ENCODE results near the gene CCDC71. TPM values are rescaled to one million over a fixed set of nuclear protein-coding genes. Genes with fewer than 3 reads are reported as not detected.
A peak's percentile ranks its signal among the peaks of the same experiment; 100 is the strongest.

Gene CCDC71
- total and polyA plus RNA-seq, 2 of the 13 experiments (the other 11 are each of a cell fraction or from before 2014, with no cell fraction given), result 9.7 to 14.3 TPM

- TF ChIP-seq ZIK1 (CRISPR knock-in tag; IDR thresholded peaks at IDR 0.05; ENCODE audit: borderline replicate concordance, low read depth), result no peak
- no peak for TF ChIP-seq TCF7 (IDR thresholded peaks at IDR 0.05; ENCODE audit: low read depth)
- TF ChIP-seq ZNF766 (CRISPR knock-in tag; IDR thresholded peaks at IDR 0.05; ENCODE audit: borderline replicate concordance), result no peak
- no peak for TF ChIP-seq ZNF878 (CRISPR knock-in tag; IDR thresholded peaks at IDR 0.05)
- no peak for TF ChIP-seq TSC22D2 (CRISPR knock-in tag; IDR thresholded peaks at IDR 0.05; ENCODE audit: borderline replicate concordance)
- no peak for TF ChIP-seq ZNF234 (CRISPR knock-in tag; conservative IDR thresholded peaks at IDR 0.05)
- no peak for TF ChIP-seq ZBTB8A (CRISPR knock-in tag; IDR thresholded peaks at IDR 0.05; ENCODE audit: borderline replicate concordance, low read depth)
- no peak for TF ChIP-seq ZNF136 (CRISPR knock-in tag; IDR thresholded peaks at IDR 0.05; ENCODE audit: low read depth)
- no peak for TF ChIP-seq ZNF451 (CRISPR knock-in tag; IDR thresholded peaks at IDR 0.05)
- no peak for TF ChIP-seq ZBTB7A (CRISPR knock-in tag; IDR thresholded peaks at IDR 0.05)
- TF ChIP-seq PTBP1 (IDR thresholded peaks at IDR 0.05; ENCODE audit: low read depth, low read length, poor library complexity, severe bottlenecking), result no peak
- TF ChIP-seq, protein P1, sequence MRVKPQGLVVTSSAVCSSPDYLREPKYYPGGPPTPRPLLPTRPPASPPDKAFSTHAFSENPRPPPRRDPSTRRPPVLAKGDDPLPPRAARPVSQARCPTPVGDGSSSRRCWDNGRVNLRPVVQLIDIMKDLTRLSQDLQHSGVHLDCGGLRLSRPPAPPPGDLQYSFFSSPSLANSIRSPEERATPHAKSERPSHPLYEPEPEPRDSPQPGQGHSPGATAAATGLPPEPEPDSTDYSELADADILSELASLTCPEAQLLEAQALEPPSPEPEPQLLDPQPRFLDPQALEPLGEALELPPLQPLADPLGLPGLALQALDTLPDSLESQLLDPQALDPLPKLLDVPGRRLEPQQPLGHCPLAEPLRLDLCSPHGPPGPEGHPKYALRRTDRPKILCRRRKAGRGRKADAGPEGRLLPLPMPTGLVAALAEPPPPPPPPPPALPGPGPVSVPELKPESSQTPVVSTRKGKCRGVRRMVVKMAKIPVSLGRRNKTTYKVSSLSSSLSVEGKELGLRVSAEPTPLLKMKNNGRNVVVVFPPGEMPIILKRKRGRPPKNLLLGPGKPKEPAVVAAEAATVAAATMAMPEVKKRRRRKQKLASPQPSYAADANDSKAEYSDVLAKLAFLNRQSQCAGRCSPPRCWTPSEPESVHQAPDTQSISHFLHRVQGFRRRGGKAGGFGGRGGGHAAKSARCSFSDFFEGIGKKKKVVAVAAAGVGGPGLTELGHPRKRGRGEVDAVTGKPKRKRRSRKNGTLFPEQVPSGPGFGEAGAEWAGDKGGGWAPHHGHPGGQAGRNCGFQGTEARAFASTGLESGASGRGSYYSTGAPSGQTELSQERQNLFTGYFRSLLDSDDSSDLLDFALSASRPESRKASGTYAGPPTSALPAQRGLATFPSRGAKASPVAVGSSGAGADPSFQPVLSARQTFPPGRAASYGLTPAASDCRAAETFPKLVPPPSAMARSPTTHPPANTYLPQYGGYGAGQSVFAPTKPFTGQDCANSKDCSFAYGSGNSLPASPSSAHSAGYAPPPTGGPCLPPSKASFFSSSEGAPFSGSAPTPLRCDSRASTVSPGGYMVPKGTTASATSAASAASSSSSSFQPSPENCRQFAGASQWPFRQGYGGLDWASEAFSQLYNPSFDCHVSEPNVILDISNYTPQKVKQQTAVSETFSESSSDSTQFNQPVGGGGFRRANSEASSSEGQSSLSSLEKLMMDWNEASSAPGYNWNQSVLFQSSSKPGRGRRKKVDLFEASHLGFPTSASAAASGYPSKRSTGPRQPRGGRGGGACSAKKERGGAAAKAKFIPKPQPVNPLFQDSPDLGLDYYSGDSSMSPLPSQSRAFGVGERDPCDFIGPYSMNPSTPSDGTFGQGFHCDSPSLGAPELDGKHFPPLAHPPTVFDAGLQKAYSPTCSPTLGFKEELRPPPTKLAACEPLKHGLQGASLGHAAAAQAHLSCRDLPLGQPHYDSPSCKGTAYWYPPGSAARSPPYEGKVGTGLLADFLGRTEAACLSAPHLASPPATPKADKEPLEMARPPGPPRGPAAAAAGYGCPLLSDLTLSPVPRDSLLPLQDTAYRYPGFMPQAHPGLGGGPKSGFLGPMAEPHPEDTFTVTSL (CRISPR knock-in tag; IDR thresholded peaks at IDR 0.05; ENCODE audit: borderline replicate concordance), result no peak
- TF ChIP-seq, protein P2, sequence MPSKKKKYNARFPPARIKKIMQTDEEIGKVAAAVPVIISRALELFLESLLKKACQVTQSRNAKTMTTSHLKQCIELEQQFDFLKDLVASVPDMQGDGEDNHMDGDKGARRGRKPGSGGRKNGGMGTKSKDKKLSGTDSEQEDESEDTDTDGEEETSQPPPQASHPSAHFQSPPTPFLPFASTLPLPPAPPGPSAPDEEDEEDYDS (CRISPR knock-in tag; IDR thresholded peaks at IDR 0.05), result 0 out of 2 replicates have a peak, but pooled peaks have one; percentile 37
- no peak for TF ChIP-seq ZNF772 (CRISPR knock-in tag; IDR thresholded peaks at IDR 0.05)
- TF ChIP-seq ZNF781 (CRISPR knock-in tag; IDR thresholded peaks at IDR 0.05; ENCODE audit: borderline replicate concordance, not compliant biosample characterization), result peak; percentile 54
- TF ChIP-seq ZNF138 (CRISPR knock-in tag; IDR thresholded peaks at IDR 0.05; ENCODE audit: low read depth), result no peak
- no peak for TF ChIP-seq FOSL1 (CRISPR knock-in tag; IDR thresholded peaks at IDR 0.05; ENCODE audit: borderline replicate concordance)
- no peak for TF ChIP-seq PLRG1 (conservative IDR thresholded peaks at IDR 0.05)
- TF ChIP-seq, protein P3, sequence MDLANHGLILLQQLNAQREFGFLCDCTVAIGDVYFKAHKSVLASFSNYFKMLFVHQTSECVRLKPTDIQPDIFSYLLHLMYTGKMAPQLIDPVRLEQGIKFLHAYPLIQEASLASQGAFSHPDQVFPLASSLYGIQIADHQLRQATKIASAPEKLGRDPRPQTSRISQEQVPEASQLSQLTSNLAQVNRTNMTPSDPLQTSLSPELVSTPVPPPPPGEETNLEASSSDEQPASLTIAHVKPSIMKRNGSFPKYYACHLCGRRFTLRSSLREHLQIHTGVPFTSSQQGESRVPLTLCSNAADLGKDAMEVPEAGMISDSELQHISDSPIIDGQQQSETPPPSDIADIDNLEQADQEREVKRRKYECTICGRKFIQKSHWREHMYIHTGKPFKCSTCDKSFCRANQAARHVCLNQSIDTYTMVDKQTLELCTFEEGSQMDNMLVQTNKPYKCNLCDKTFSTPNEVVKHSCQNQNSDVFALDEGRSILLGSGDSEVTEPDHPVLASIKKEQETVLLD (CRISPR knock-in tag; IDR thresholded peaks at IDR 0.05; ENCODE audit: low read depth), result no peak
- peak; percentile 54 for TF ChIP-seq ZFX (CRISPR knock-in tag; IDR thresholded peaks at IDR 0.05; ENCODE audit: low read depth)
- TF ChIP-seq ZNF839 (CRISPR knock-in tag; IDR thresholded peaks at IDR 0.05; ENCODE audit: borderline replicate concordance), result peak; percentile 11; the same call in 1 of the 2 replicates
- no peak for TF ChIP-seq NFIC (IDR thresholded peaks at IDR 0.05; ENCODE audit: low read length)
- TF ChIP-seq CREB1 (IDR thresholded peaks at IDR 0.05), result no peak
- TF ChIP-seq CREB1 (CRISPR knock-in tag; IDR thresholded peaks at IDR 0.05), result no peak
Observed at GRCh38 chr3:49166752-49167556, 823 bp upstream of the CCDC71 start (continued).

Data from HepG2 (cell line).